BJ (cell line): Measurements from ENCODE around the gene LPCAT4. TPM values are rescaled to one million over a fixed set of nuclear protein-coding genes. Genes with fewer than 3 reads are reported as not detected.
A peak's percentile ranks its signal among the peaks of the same experiment; 100 is the strongest.

Experiments
- CTCF ChIA-PET: fragments of 350-600 bp; formaldehyde crosslinking; extraction: SDS; loops from one replicate; lab custom pipeline; 2021; ENCODE audit warnings: antibody characterized with exemption, inconsistent platforms; lab: Yijun Ruan, JAX
- POLR2A ChIA-PET: fragments of 300-600 bp; sonication (Branson Sonifier 250); formaldehyde crosslinking; extraction: SDS; loops from one replicate; lab custom pipeline; 2021; ENCODE audit warnings: antibody characterized with exemption; lab: Charles Lee
- DNase-seq: peaks from one replicate; pipeline ENCODE4 v3.0.0-alpha.2; 2011; ENCODE audit warnings: low read depth
- H3K27me3 ChIP-seq: 2 replicates; pipeline ENCODE4 v1.6.0; 2011; ENCODE audit warnings: low read length; ENCODE audit not compliant: control insufficient read depth, insufficient read depth
- H3K36me3 ChIP-seq: 2 replicates; pipeline ENCODE4 v1.5.1; 2011; ENCODE audit warnings: low read length; ENCODE audit not compliant: control insufficient read depth, insufficient read depth
- H3K4me3 ChIP-seq: 2 replicates; pipeline ENCODE4 v1.5.1; 2011; ENCODE audit warnings: low read depth, mild to moderate bottlenecking, control low read depth, low read length
- CTCF ChIP-seq: IDR thresholded peaks from 2 replicates; pipeline ENCODE4 v1.5.1; 2011; ENCODE audit warnings: low read depth, mild to moderate bottlenecking, control low read depth, inconsistent platforms, low read length, moderate library complexity; ENCODE audit not compliant: insufficient read depth
- polyA plus RNA-seq: library from polyadenylated mRNA; depleted of rRNA; stranded (reverse); fragments of >200 nt; gene quantifications from 2 replicates; pipeline ENCODE4 v1.2.3, GENCODE V29; 2011

LPCAT4 gene
- polyA plus RNA-seq, 1 experiment = 45.3 TPM

- peaks cover 3% of the 10 kb centered on the region for H3K36me3 ChIP-seq
- ChIA-PET CTCF (interaction anchor here (1.1 to 3.1 kb wide), 3 partner anchors 16 to 22 kb away, joined by 3 to 15 read pairs (median 3); no protein-coding TSS in a partner anchor), POLR2A (no interaction called here)
- H3K27me3 ChIP-seq = no peaks in the 10 kb centered on the region; the same call in 1 of the 2 replicates
- no peak for TF ChIP-seq CTCF
- H3K4me3 ChIP-seq = peak overlapping the region; percentile 76
- DNase-seq = no peak
These were observed 25.4 kb downstream of the LPCAT4 start for GRCh38 chr15:34341381-34342212.

- Histone ChIP-seq H3K36me3 (peaks cover 3% of the 10 kb centered on the region), H3K27me3 (no peaks in the 10 kb centered on the region), H3K4me3 (no peak overlapping the region)
- no peak for TF ChIP-seq CTCF
- ChIA-PET POLR2A (interaction anchor here (0.6 kb wide), 1 partner anchor 219 kb away, joined by 3 read pairs; no protein-coding TSS in a partner anchor), CTCF (interaction anchor here (0.5 to 1.5 kb wide), 4 partner anchors 10 to 648 kb away, joined by 3 to 8 read pairs (median 4); partner anchors contain the start of genes LPCAT4 and ZNF770)
- no peak for DNase-seq
These were observed 27.1 kb downstream of the LPCAT4 start for GRCh38 chr15:34339946-34340345.

GRCh38 chr15:34338347-34338746 is 28.6 kb downstream of the LPCAT4 start:
- DNase-seq = no peak
- TF ChIP-seq CTCF = no peak
- Histone ChIP-seq H3K36me3 (peaks cover 3% of the 10 kb centered on the region), H3K27me3 (no peaks in the 10 kb centered on the region), H3K4me3 (peak overlapping the region; percentile 11)
- CTCF ChIA-PET = interaction anchor here (0.5 to 1.7 kb wide), 4 partner anchors 29 to 101 kb away, joined by 3 to 8 read pairs (median 3); partner anchors contain the start of gene LPCAT4
- POLR2A ChIA-PET = no interaction called here

GRCh38 chr15:34337557-34338306 is 29.3 kb downstream of the LPCAT4 start, which contains the start of gene SLC12A6:
Gene SLC12A6, minus strand, starts transcription at chr15:34337781. Its CDS starts 1,101 bp downstream, at chr15:34336680.
- CTCF ChIA-PET = interaction anchor here (0.5 to 1.7 kb wide), 3 partner anchors 29 to 101 kb away, joined by 3 read pairs; partner anchors contain the start of gene LPCAT4
- TF ChIP-seq CTCF = no peak
- Histone ChIP-seq H3K36me3 (peaks cover 3% of the 10 kb centered on the region), H3K4me3 (peak within 1 kb of the TSS; percentile 100), H3K27me3 (no peaks in the 10 kb centered on the region)
- peak; percentile 55 for DNase-seq
- POLR2A ChIA-PET = no interaction called here
